Natural killer cell (primary cell): Measurements from ENCODE around the gene LENG1. TPM values are rescaled to one million over a fixed set of nuclear protein-coding genes. Genes with fewer than 3 reads are reported as not detected.
A peak's percentile ranks its signal among the peaks of the same experiment; 100 is the strongest.

Source experiments
- ATAC-seq, 3 donors: fragments of 150-1000 bp in 2 of 3; fragments of 200-7000 bp in 1 of 3; cut with Tn5 transposase; 1 replicate in 1 of 3; 2 replicates in 2 of 3; pipeline ENCODE4 v1.10.0; 2021; ENCODE audit warnings: mild to moderate bottlenecking in 2 of 3, moderate library complexity in 2 of 3
- DNase-seq, 2 donors: peaks; one replicate each; pipeline versions ENCODE4 v3.0.0 to v3.0.0-alpha.2; 2013 to 2021; ENCODE audit warnings: mixed read lengths in 1 of 2
- H3K27ac ChIP-seq: one replicate; pipeline ENCODE4 v1.5.1; 2013; ENCODE audit warnings: mild to moderate bottlenecking, low read length
- H3K27me3 ChIP-seq: one replicate; pipeline ENCODE4 v1.6.1; 2013; ENCODE audit warnings: low read length; ENCODE audit not compliant: control insufficient read depth, insufficient read depth
- H3K36me3 ChIP-seq: one replicate; pipeline ENCODE4 v1.6.1; 2013; ENCODE audit warnings: low read length; ENCODE audit not compliant: control insufficient read depth, insufficient read depth
- H3K4me1 ChIP-seq: one replicate; pipeline ENCODE4 v1.6.1; 2013; ENCODE audit warnings: low read length; ENCODE audit not compliant: control insufficient read depth, insufficient read depth
- H3K4me3 ChIP-seq: one replicate; pipeline ENCODE4 v1.5.1; 2013; ENCODE audit warnings: low read length
- H3K9me3 ChIP-seq: one replicate; pipeline ENCODE4 v1.6.1; 2013; ENCODE audit warnings: low read length; ENCODE audit not compliant: control insufficient read depth, insufficient read depth
- H3K27ac Mint-ChIP-seq, 2 donors: one replicate each; pipeline ENCODE4 v1.8.0; 2022; ENCODE audit warnings: mild to moderate bottlenecking in 2 of 2, mixed read lengths in 2 of 2, moderate library complexity in 1 of 2
- H3K27me3 Mint-ChIP-seq, 2 donors: one replicate each; pipeline ENCODE4 v1.8.0; 2022; ENCODE audit warnings: low read depth in 2 of 2, mixed read lengths in 2 of 2
- H3K36me3 Mint-ChIP-seq: one replicate; pipeline ENCODE4 v1.8.0; 2022; ENCODE audit warnings: mixed read lengths
- H3K4me1 Mint-ChIP-seq, 2 donors: one replicate each; pipeline ENCODE4 v1.8.0; 2022; ENCODE audit warnings: mixed read lengths in 2 of 2
- H3K4me3 Mint-ChIP-seq: one replicate; pipeline ENCODE4 v1.8.0; 2022; ENCODE audit warnings: mild to moderate bottlenecking, moderate library complexity, mixed read lengths
- H3K9me3 Mint-ChIP-seq, 2 donors: one replicate each; pipeline ENCODE4 v1.8.0; 2022; ENCODE audit warnings: mixed read lengths in 2 of 2
- CTCF ChIP-seq: fragments of 200-600 bp; IDR thresholded peaks from one replicate; pipeline ENCODE4 v1.8.0; 2022; ENCODE audit warnings: antibody characterized with exemption
- WGBS: methylation state at CpG from one replicate; pipeline ENCODE4 v1.1.7; 2013; ENCODE audit warnings: missing lambda C conversion rate; ENCODE audit not compliant: insufficient coverage; 5-methylcytosine and 5-hydroxymethylcytosine counted together
- intact Hi-C: fragments of 100-400 bp; cut with micrococcal nuclease; formaldehyde crosslinking; loops from one replicate; pipeline ENCODE4 v1.14.2; 2022
- total RNA-seq, 4 donors: library from RNA; stranded (reverse); fragments of 120-200 nt in 1 of 4; gene quantifications; one replicate each; pipeline versions ENCODE4 v1.2.3 to v1.2.4, GENCODE V29; 2013 to 2022

The LENG1 gene
- total RNA-seq, 3 donors from 2014 or later (not counting 1 experiment from before 2014, with no cell fraction given) = 8.3 to 9.4 (median 9.1) TPM

- Histone ChIP-seq H3K9me3 (no peaks in the 10 kb centered on the region), H3K4me1 (peaks cover 13% of the 10 kb centered on the region), H3K27ac (no peak overlapping the region), H3K4me3 (no peak overlapping the region), H3K36me3 (peaks cover 81% of the 10 kb centered on the region), H3K27me3 (no peaks in the 10 kb centered on the region)
- Mint-ChIP-seq H3K9me3 (no peaks in the 10 kb centered on the region), H3K4me3 (no peak overlapping the region), H3K27me3 (no peaks in the 10 kb centered on the region), H3K36me3 (peaks cover 7% of the 10 kb centered on the region), H3K27ac (peak overlapping the region; percentile 46 to 78), H3K4me1 (peaks cover 14 to 30% of the 10 kb centered on the region in 2 donors)
- DNase-seq = no peak
- intact Hi-C loops = no loop called here
- 97% methylated on average over 9 of the region's 10 CpGs for WGBS
- no peak for ATAC-seq
- no peak for TF ChIP-seq CTCF
Observed at GRCh38 chr19:54153731-54154326, 5.7 kb downstream of the LENG1 start.

GRCh38 chr19:54152878-54153524 lies 6.5 kb downstream of the LENG1 start:
- peak overlapping the region; percentile 23 to 46 for H3K27ac Mint-ChIP-seq
- no peaks in the 10 kb centered on the region for H3K27me3 ChIP-seq

GRCh38 chr19:54152267-54152666 lies 7.3 kb downstream of the LENG1 start:
- intact Hi-C loops = no loop called here
- Histone ChIP-seq H3K4me1 (peaks cover 4% of the 10 kb centered on the region), H3K36me3 (peaks cover 87% of the 10 kb centered on the region), H3K9me3 (no peaks in the 10 kb centered on the region), H3K27me3 (no peaks in the 10 kb centered on the region), H3K27ac (no peak overlapping the region), H3K4me3 (no peak overlapping the region)
- H3K36me3 Mint-ChIP-seq = peaks cover 7% of the 10 kb centered on the region
- no peaks in the 10 kb centered on the region for H3K9me3 Mint-ChIP-seq
- 94% methylated on average over 12 of the region's 12 CpGs for WGBS
- H3K4me3 Mint-ChIP-seq = no peak overlapping the region
- DNase-seq = no peak
- no peak for TF ChIP-seq CTCF
- ATAC-seq = no peak
- H3K27me3 Mint-ChIP-seq = no peaks in the 10 kb centered on the region
- H3K27ac Mint-ChIP-seq = no peak overlapping the region
- peaks cover 5 to 20% of the 10 kb centered on the region in 2 donors for H3K4me1 Mint-ChIP-seq

More at GRCh38 chr19:54152878-54153524, 6.5 kb downstream of the LENG1 start:
- Histone ChIP-seq H3K4me1 (peaks cover 5% of the 10 kb centered on the region), H3K36me3 (peaks cover 82% of the 10 kb centered on the region), H3K4me3 (no peak overlapping the region), H3K9me3 (no peaks in the 10 kb centered on the region), H3K27ac (no peak overlapping the region)
- 97% methylated on average over 25 of the region's 25 CpGs for WGBS
- no peak for ATAC-seq
- no peak for TF ChIP-seq CTCF
- Mint-ChIP-seq H3K36me3 (peaks cover 7% of the 10 kb centered on the region), H3K9me3 (no peaks in the 10 kb centered on the region), H3K27me3 (no peaks in the 10 kb centered on the region), H3K4me3 (peak overlapping the region; percentile 31), H3K4me1 (peaks cover 6 to 21% of the 10 kb centered on the region in 2 donors)
- intact Hi-C loops = no loop called here
- DNase-seq = no peak
